MM.1S (cell line): ENCODE measurements around the gene ST6GAL2.

Experiments
- DNase-seq: peaks from one replicate; pipeline ENCODE4 v3.0.0-alpha.2; 2015
- H2AFZ ChIP-seq: fragments of 300-600 bp; sonication (generic); 2 replicates; pipeline ENCODE4 v1.6.0; 2016; ENCODE audit warnings: antibody characterized with exemption, low read length
- H3F3A ChIP-seq: fragments of 300-600 bp; sonication (generic); 2 replicates; pipeline ENCODE4 v1.6.1; 2016; ENCODE audit warnings: mild to moderate bottlenecking, antibody characterized with exemption, low read length, moderate library complexity, mixed read lengths; ENCODE audit not compliant: insufficient read depth
- H3K27ac ChIP-seq: fragments of 300-600 bp; sonication (generic); 2 replicates; pipeline ENCODE4 v1.5.1; 2016; ENCODE audit warnings: mild to moderate bottlenecking, low read length
- H3K27me3 ChIP-seq: fragments of 300-600 bp; sonication (generic); replicated peaks from 2 replicates; pipeline ENCODE4 v1.6.0; 2016; ENCODE audit warnings: low read length; ENCODE audit not compliant: insufficient read depth
- H3K36me3 ChIP-seq: fragments of 300-600 bp; sonication (generic); replicated peaks from 2 replicates; pipeline ENCODE4 v1.6.1; 2016; ENCODE audit warnings: mild to moderate bottlenecking, low read length, mixed read lengths; ENCODE audit not compliant: insufficient read depth
- H3K4me1 ChIP-seq: fragments of 300-600 bp; sonication (generic); 2 replicates; pipeline ENCODE4 v1.6.1; 2016; ENCODE audit warnings: low read length, mixed read lengths
- H3K4me2 ChIP-seq: fragments of 300-600 bp; sonication (generic); 2 replicates; pipeline ENCODE4 v1.6.0; 2016; ENCODE audit warnings: low read depth, low read length
- H3K4me3 ChIP-seq: fragments of 300-600 bp; sonication (generic); 2 replicates; pipeline ENCODE4 v1.5.1; 2016; ENCODE audit warnings: low read length, mixed read lengths
- H3K79me2 ChIP-seq: fragments of 300-600 bp; sonication (generic); 2 replicates; pipeline ENCODE4 v1.6.1; 2016; ENCODE audit warnings: mixed run types, low read length, mixed read lengths
- H3K9ac ChIP-seq: fragments of 300-600 bp; sonication (generic); 2 replicates; pipeline ENCODE4 v1.6.1; 2016; ENCODE audit warnings: low read length, mixed read lengths
- H3K9me2 ChIP-seq: fragments of 300-600 bp; sonication (generic); replicated peaks from 2 replicates; pipeline ENCODE4 v1.6.1; 2016; ENCODE audit warnings: mild to moderate bottlenecking, low read length, mixed read lengths; ENCODE audit not compliant: insufficient read depth
- H3K9me3 ChIP-seq: fragments of 300-600 bp; sonication (generic); replicated peaks from 2 replicates; pipeline ENCODE4 v1.6.1; 2016; ENCODE audit warnings: mild to moderate bottlenecking, low read length, mixed read lengths; ENCODE audit not compliant: insufficient read depth
- H4K20me1 ChIP-seq: fragments of 300-600 bp; sonication (generic); 2 replicates; pipeline ENCODE4 v1.6.1; 2016; ENCODE audit warnings: mild to moderate bottlenecking, low read length, moderate library complexity, mixed read lengths; ENCODE audit not compliant: insufficient read depth
- CTCF ChIP-seq: fragments of 300-600 bp; sonication (generic); IDR thresholded peaks from 2 replicates; pipeline ENCODE4 v1.5.1; 2016; ENCODE audit warnings: antibody characterized with exemption, low read length, mixed read lengths
- EZH2 ChIP-seq: fragments of 300-600 bp; sonication (generic); optimal IDR thresholded peaks from 2 replicates; pipeline ENCODE3; 2017; ENCODE audit warnings: low read depth, mild to moderate bottlenecking, antibody characterized with exemption, low read length, mixed read lengths
- EZH2phosphoT487 ChIP-seq: fragments of 300-600 bp; sonication (generic); IDR thresholded peaks from 2 replicates; pipeline ENCODE4 v1.6.1; 2018; ENCODE audit warnings: antibody characterized with exemption, low read length

The ST6GAL2 gene

GRCh38 chr2:106868275-106868674, 17.7 kb downstream of the ST6GAL2 start:
- no peak overlapping the region for H2AFZ ChIP-seq
- H3K9ac ChIP-seq, result no peak overlapping the region
- H3K27ac ChIP-seq, result no peak overlapping the region
- no peak for DNase-seq
- H3K4me1 ChIP-seq, result no peaks in the 10 kb centered on the region
- H3K4me2 ChIP-seq, result no peak overlapping the region
- no peaks in the 10 kb centered on the region for H4K20me1 ChIP-seq
- H3K4me3 ChIP-seq, result no peak overlapping the region
- no peaks in the 10 kb centered on the region for H3F3A ChIP-seq
- H3K27me3 ChIP-seq, result no peaks in the 10 kb centered on the region
- no peaks in the 10 kb centered on the region for H3K9me3 ChIP-seq
- no peak for TF ChIP-seq EZH2
- TF ChIP-seq CTCF, result 0 out of 2 replicates have a peak, but pooled peaks have one; percentile 4
- no peaks in the 10 kb centered on the region for H3K9me2 ChIP-seq
- H3K36me3 ChIP-seq, result no peaks in the 10 kb centered on the region
- no peaks in the 10 kb centered on the region for H3K79me2 ChIP-seq

- no peak overlapping the region for H2AFZ ChIP-seq
- H3K4me3 ChIP-seq, result no peak overlapping the region
- no peak for TF ChIP-seq CTCF
- no peak for TF ChIP-seq EZH2
- TF ChIP-seq EZH2phosphoT487, result no peak
- H4K20me1 ChIP-seq, result no peaks in the 10 kb centered on the region
- no peak for DNase-seq
- no peaks in the 10 kb centered on the region for H3K79me2 ChIP-seq
- no peak overlapping the region for H3K9ac ChIP-seq
- no peak overlapping the region for H3K4me2 ChIP-seq
- H3K36me3 ChIP-seq, result no peaks in the 10 kb centered on the region
- H3K27ac ChIP-seq, result no peak overlapping the region
- no peaks in the 10 kb centered on the region for H3K9me3 ChIP-seq
- H3K27me3 ChIP-seq, result no peaks in the 10 kb centered on the region
- H3K4me1 ChIP-seq, result no peaks in the 10 kb centered on the region
- H3F3A ChIP-seq, result no peaks in the 10 kb centered on the region
- no peaks in the 10 kb centered on the region for H3K9me2 ChIP-seq
Observed at GRCh38 chr2:106867196-106867953, 18.6 kb downstream of the ST6GAL2 start.

GRCh38 chr2:106866641-106867040, 19.3 kb downstream of the ST6GAL2 start:
- no peaks in the 10 kb centered on the region for H3K27me3 ChIP-seq
- no peak overlapping the region for H3K27ac ChIP-seq
- DNase-seq, result no peak
- no peak overlapping the region for H3K4me3 ChIP-seq
- no peak overlapping the region for H2AFZ ChIP-seq
- H3K9me3 ChIP-seq, result no peaks in the 10 kb centered on the region
- H3F3A ChIP-seq, result no peaks in the 10 kb centered on the region
- H3K4me1 ChIP-seq, result no peaks in the 10 kb centered on the region
- H4K20me1 ChIP-seq, result no peaks in the 10 kb centered on the region
- no peak overlapping the region for H3K4me2 ChIP-seq
- TF ChIP-seq EZH2, result no peak
- TF ChIP-seq EZH2phosphoT487, result no peak
- no peak for TF ChIP-seq CTCF
- H3K9me2 ChIP-seq, result no peaks in the 10 kb centered on the region
- no peaks in the 10 kb centered on the region for H3K36me3 ChIP-seq
- no peak overlapping the region for H3K9ac ChIP-seq
- H3K79me2 ChIP-seq, result no peaks in the 10 kb centered on the region
